ENCODE data around the gene TBC1D10B.

GRCh38 chr16:30348113-30348512 is 22.2 kb downstream of the TBC1D10B start:
- TF ChIP-seq, protein P1, sequence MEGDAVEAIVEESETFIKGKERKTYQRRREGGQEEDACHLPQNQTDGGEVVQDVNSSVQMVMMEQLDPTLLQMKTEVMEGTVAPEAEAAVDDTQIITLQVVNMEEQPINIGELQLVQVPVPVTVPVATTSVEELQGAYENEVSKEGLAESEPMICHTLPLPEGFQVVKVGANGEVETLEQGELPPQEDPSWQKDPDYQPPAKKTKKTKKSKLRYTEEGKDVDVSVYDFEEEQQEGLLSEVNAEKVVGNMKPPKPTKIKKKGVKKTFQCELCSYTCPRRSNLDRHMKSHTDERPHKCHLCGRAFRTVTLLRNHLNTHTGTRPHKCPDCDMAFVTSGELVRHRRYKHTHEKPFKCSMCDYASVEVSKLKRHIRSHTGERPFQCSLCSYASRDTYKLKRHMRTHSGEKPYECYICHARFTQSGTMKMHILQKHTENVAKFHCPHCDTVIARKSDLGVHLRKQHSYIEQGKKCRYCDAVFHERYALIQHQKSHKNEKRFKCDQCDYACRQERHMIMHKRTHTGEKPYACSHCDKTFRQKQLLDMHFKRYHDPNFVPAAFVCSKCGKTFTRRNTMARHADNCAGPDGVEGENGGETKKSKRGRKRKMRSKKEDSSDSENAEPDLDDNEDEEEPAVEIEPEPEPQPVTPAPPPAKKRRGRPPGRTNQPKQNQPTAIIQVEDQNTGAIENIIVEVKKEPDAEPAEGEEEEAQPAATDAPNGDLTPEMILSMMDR (conservative IDR thresholded peaks at IDR 0.05) = no peak
- no peak for TF ChIP-seq ZFX (IDR thresholded peaks at IDR 0.05)

Data from C4-2B (cell line).